SK-MEL-5 (cell line): Measurements from ENCODE around the gene GNPNAT1. TPM values are rescaled to one million over a fixed set of nuclear protein-coding genes. Genes with fewer than 3 reads are reported as not detected.

Experiments used
- DNase-seq: peaks from one replicate; pipeline ENCODE4 v3.0.0-alpha.2; 2016; ENCODE audit warnings: low read depth, low spot score
- in situ Hi-C: cut with HindIII; loops from 2 replicates; pipeline ENCODE4 v1.10.0; 2016; ENCODE audit warnings: low sequenced_read_pairs, high pct_unique_total_duplicates, low pct_unique_long_range_greater_than_20kb
- polyA plus RNA-seq, 2 experiments: library from polyadenylated mRNA; depleted of rRNA; stranded (reverse); fragments of >200 nt; gene quantifications; 2 replicates each; pipeline ENCODE4 v1.2.3, GENCODE V29; 2015
- total RNA-seq: library from RNA; depleted of rRNA; stranded (reverse); fragments of >200 nt; shearing (Covaris generic); gene quantifications from 2 replicates; pipeline ENCODE4 v1.2.3, GENCODE V29; 2014; rRNA removed

GNPNAT1 gene
- 18.7 and 28.4 TPM in 2 replicates for total RNA-seq
- polyA plus RNA-seq (2015; cell fraction: cytosol; rRNA removed) = 32.4 and 36.0 TPM in 2 replicates
- 11.9 and 14.6 TPM in 2 replicates for polyA plus RNA-seq (2015; cell fraction: nucleus; rRNA removed)

- peak; percentile 81 for DNase-seq
- in situ Hi-C loops = no loop called here
These were observed at the start of gene GNPNAT1 for GRCh38 chr14:52791223-52792096. Gene GNPNAT1 (minus strand): TSS chr14:52791607. CDS start chr14:52784650, 6,957 bp downstream.

DNA sequence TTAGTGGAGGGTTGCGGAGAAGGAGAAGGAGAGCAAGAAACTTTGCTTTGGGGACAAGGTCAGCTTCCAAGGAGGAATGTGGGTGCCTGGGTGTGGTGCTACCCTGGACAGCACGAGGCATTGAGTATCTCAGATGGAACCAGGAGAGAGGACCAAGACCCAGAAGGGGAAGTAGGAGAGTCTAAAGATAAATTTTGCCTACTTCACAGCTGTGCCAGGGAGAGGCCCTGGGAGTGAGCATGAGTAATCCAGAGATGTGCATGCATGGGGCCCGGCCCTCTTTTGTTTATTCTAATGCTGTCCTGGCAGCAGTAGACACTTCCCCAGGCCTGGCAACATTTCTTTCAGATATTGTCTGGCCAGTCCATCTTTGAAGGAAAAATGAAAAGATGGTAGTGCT, 49.5 kb upstream of the GNPNAT1 start:
- no peak for DNase-seq
- in situ Hi-C loops = no loop called here

- in situ Hi-C loops = no loop called here
- DNase-seq = no peak
These were observed 46.0 kb upstream of the GNPNAT1 start for GRCh38 chr14:52837451-52837850.

GRCh38 chr14:52836063-52836462, 44.7 kb upstream of the GNPNAT1 start:
- in situ Hi-C loops = no loop called here
- no peak for DNase-seq

DNA sequence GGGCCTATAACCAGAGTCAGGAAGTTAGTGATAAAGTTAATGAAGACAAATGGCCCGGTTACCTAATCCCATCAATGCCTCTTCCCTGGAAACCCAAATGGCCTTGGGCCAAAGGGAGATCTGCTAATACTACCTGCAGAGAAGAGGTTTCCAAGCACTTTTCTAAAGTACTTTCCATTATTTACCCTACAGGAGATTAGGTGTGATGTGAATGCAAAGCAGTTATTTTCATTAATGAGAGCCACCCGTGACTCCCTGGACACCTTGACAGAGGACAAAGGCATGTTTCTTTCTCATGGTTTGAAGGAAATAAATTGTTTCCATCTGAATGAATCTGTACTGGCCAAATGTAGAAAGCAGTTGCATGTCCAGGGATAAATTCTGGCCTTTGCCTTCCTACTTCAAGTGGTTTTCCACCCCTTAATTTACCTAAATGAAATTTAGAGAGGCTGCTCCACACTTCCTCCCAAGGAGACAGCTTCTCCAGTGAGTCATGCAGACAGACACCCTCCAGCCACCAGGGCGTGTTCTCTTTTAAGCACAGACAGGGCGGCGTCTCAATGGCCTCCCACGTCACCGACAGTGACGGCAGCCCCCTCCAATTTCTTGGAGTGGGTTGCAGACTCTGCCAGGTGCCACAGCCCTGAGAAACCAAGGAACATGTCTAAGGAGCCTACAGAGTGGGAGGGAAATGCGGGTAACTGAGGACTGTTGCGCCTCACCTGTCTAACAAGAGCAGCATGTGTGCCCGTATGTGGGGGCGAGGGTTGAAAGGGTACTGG, 43.9 kb upstream of the GNPNAT1 start:
- in situ Hi-C loops = no loop called here
- DNase-seq = no peak

DNA sequence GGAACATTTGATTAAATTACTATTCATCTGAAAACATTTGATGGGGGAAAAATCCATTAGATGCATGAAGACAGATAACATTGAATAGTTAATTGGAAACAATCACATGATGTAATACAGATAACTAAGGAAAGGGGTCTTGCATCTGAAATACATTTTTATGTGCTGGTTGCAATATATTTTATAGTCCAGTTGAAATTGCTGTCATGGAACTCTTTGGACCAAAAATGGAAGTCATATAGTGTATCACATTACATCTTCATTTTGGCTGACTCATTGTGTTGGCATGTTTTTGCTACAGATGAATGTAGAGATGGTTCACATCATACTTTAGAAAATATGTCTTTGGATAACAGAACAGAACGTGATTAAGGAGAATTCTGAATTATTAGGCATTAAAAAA, 43.0 kb upstream of the GNPNAT1 start:
- no peak for DNase-seq
- in situ Hi-C loops = no loop called here

DNA sequence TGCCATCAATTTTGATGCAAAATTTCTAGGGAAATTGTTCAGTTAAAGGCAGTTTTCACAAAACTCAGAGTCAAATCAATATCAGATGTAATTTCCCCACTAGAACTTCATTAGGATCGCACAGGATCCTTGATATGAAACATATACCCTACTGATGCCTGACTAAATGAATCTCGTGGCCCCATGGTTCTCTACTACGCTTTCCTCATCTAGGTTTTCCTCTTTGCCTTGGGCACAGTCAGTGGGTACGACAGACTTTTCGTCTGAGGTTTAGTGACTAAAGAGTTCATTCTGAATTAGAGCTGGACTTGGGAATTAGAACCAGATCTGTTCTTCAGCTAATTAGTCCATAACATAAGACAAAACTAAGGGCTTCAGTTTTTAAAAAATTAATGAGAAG, 42.5 kb upstream of the GNPNAT1 start:
- DNase-seq = no peak
- in situ Hi-C loops = no loop called here

- in situ Hi-C loops = no loop called here
- DNase-seq = no peak
These were observed 38.2 kb upstream of the GNPNAT1 start for GRCh38 chr14:52829527-52830185.

- DNase-seq = no peak
- in situ Hi-C loops = no loop called here
These were observed 36.0 kb upstream of the GNPNAT1 start for GRCh38 chr14:52827426-52827825.

- DNase-seq = no peak
- in situ Hi-C loops = no loop called here
These were observed 33.7 kb upstream of the GNPNAT1 start for GRCh38 chr14:52825085-52825484.

DNA sequence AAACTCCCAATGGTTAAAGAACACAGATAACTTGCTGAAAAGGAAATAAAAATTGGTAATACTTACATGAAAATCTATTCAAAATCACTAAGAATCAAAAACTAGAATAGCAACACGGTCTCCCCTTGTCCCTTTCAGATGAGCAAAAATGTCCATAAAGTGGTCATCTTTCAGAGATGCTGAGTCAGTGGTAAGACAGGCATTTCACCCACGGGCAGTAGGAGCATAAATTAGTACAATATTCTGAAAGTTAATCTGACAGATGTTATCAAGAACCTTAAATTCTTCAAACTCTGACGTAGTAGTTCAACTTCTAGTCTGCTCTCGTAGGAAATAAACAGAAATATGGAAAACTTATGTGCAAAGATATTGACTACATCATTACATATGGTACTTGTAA, 33.1 kb upstream of the GNPNAT1 start:
- in situ Hi-C loops = no loop called here

DNA sequence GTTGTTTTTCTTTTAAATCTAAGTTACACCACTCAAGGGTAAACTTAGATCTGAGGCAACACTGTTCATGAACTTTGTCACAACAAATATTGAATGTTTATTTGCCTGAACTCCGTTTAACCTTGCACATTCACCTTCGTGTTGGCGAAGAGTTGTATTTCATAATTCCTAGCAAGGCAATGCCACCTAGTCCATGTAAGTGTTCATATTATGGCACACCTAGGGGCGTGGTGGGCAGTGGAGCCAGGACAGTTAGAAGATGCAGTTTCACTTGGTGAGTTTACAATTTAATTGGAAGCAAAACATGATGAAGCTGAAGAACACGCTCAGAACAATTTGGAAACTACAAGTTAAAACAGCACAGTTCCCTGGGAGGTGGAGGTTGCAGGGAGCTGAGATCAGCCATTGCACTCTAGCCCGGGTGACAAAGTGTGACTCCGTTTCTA, 30.4 kb upstream of the GNPNAT1 start:
- in situ Hi-C loops = no loop called here
- no peak for DNase-seq

More for the DNA sequence above, 33.1 kb upstream of the GNPNAT1 start:
- no peak for DNase-seq

GRCh38 chr14:52808101-52808500, 16.7 kb upstream of the GNPNAT1 start:
- peak; percentile 21 for DNase-seq
- in situ Hi-C loops = no loop called here

DNA sequence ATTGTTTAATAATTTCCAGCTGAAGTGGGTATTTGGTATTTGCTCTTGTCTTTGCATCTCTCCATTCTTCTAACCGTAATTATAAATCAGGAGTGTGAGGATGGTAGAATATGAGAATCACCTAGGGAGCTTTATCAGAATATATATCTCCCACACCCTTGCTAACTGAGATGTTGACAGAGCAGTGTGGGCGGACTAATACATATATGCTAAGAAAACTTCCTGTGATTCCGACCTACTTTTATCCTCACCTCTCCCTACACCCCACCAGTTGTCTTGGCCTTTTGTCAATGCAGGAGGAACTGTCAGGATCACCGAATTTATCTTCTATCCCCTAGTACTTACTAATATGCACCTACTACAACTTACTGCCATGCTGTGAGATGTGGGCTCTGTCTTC, 14.7 kb upstream of the GNPNAT1 start:
- no peak for DNase-seq
- in situ Hi-C loops = no loop called here

- in situ Hi-C loops = no loop called here
- DNase-seq = no peak
These were observed 11.2 kb upstream of the GNPNAT1 start for GRCh38 chr14:52802597-52802996.

DNA sequence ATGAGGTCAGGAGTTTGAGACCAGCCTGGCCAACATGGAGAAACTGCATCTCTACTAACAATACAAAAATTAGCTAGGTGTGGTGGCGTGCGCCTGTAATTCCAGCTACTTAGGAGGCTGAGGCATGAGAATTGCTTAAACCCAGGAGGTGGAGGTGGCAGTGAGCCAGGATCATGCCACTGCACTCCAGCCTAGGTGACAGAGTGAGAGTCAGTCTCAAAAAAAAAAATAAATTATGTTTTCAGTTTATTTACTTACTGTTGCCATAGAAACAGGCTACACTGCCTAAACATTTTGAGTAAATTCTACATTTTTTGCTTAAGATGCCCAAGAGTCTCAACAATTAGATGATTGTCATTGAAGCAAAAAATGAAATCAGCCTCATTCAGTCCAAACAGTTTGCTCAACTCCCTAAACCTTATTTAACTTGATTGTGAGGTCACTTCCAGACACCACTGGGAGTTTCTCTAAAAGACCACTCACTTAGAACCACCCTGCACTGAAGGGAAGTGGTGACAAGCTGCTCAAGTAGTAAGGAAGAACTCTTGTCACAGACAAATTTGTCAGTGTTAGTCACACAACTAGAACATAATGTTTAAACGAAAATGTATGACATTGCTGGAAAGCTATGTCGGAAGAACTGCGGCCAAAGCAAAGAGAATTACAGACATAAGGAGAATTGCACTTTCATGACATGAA, 9.8 kb upstream of the GNPNAT1 start:
- in situ Hi-C loops = no loop called here
- no peak for DNase-seq

DNA sequence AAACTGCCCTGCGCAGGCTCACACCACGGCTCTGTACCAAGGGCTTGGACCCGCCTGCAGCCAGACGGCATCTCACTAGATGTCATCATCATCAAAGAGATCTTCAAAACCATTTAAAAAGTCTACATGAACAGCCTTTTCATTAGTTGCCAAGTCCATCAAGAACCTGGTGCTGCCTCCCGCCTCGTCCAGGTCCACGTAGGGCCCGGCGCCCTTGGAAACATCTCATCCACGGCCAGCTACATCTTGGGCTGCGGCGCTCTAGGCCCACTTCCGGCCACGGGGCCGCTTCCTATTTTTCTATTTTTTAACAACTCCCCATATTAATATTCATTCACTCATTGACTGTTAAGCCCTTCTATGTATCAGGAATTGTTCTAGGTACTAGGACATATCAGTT, 7.4 kb upstream of the GNPNAT1 start:
- in situ Hi-C loops = no loop called here
- DNase-seq = no peak
